H1 (cell line): ENCODE results near the gene TSHZ2. TPM values are rescaled to one million over a fixed set of nuclear protein-coding genes. Genes with fewer than 3 reads are reported as not detected.

ENCODE experiments used
- CTCF ChIA-PET: fragments of 300-600 bp; sonication (Branson Sonifier 250); formaldehyde crosslinking; loops from one replicate; lab custom pipeline; 2021; ENCODE audit not compliant: partially characterized antibody; lab: Charles Lee
- POLR2A ChIA-PET: fragments of 300-600 bp; sonication (Branson Sonifier 250); formaldehyde crosslinking; loops from one replicate; lab custom pipeline; 2021; ENCODE audit warnings: inconsistent platforms; ENCODE audit not compliant: partially characterized antibody; lab: Charles Lee
- DNase-seq, 2 experiments: peaks; one replicate each; pipeline versions ENCODE4 v3.0.0 to v3.0.0-alpha.2; 2010 to 2022; ENCODE audit warnings: low spot score in 2 of 2, low read depth in 1 of 2, mixed read lengths in 1 of 2
- FAIRE-seq: peaks from 2 replicates; lab custom pipeline; 2011; peaks lifted over from hg19 to GRCh38; lab: Jason Lieb, UNC
- H2AFZ ChIP-seq: 2 replicates; pipeline ENCODE4 v1.8.1; 2012; ENCODE audit warnings: low read length, inconsistent platforms
- H2AK5ac ChIP-seq: 2 replicates; pipeline ENCODE4 v1.6.1; 2013; ENCODE audit warnings: low read depth, low read length
- H2BK120ac ChIP-seq: replicated peaks from 2 replicates; pipeline ENCODE3; 2013; ENCODE audit warnings: low read depth, low read length, inconsistent platforms
- H2BK12ac ChIP-seq: 2 replicates; pipeline ENCODE4 v1.6.1; 2013; ENCODE audit warnings: low read depth, low read length
- H2BK15ac ChIP-seq: 2 replicates; pipeline ENCODE4 v1.6.1; 2013; ENCODE audit warnings: low read length
- H2BK20ac ChIP-seq: 2 replicates; pipeline ENCODE4 v1.6.1; 2013; ENCODE audit warnings: low read length
- H2BK5ac ChIP-seq: 2 replicates; pipeline ENCODE4 v1.6.1; 2013; ENCODE audit warnings: low read depth, low read length
- H3K14ac ChIP-seq: 2 replicates; pipeline ENCODE4 v1.6.1; 2013; ENCODE audit warnings: inconsistent platforms; ENCODE audit not compliant: insufficient read length
- H3K18ac ChIP-seq: 2 replicates; pipeline ENCODE4 v1.6.1; 2013; ENCODE audit warnings: low read length; ENCODE audit errors: extremely low read depth
- H3K23ac ChIP-seq: 2 replicates; pipeline ENCODE4 v1.6.1; 2013; ENCODE audit warnings: inconsistent platforms; ENCODE audit not compliant: insufficient read length
- H3K23me2 ChIP-seq: 2 replicates; pipeline ENCODE4 v1.6.1; 2013; ENCODE audit warnings: low read depth, low read length
- H3K27ac ChIP-seq: 2 replicates; pipeline ENCODE4 v1.6.1; 2011; ENCODE audit warnings: low read depth, low read length, inconsistent platforms
- H3K27me3 ChIP-seq, 4 experiments: replicated peaks in 1 of 4; 1 replicate in 1 of 4; 2 replicates in 3 of 4; pipeline versions ENCODE4 v1.6.1 to v1.8.1; 2011 to 2013; ENCODE audit warnings: low read length in 3 of 4, mild to moderate bottlenecking in 3 of 4, inconsistent platforms in 2 of 4, mixed read lengths in 2 of 4, moderate library complexity in 1 of 4; ENCODE audit not compliant: control insufficient read depth in 3 of 4, insufficient read depth in 3 of 4; ENCODE audit errors: extremely low read depth in 1 of 4
- H3K36me3 ChIP-seq, 4 experiments: 2 replicates each; pipeline versions ENCODE4 v1.6.1 to v1.8.1; 2011 to 2013; ENCODE audit warnings: mild to moderate bottlenecking in 4 of 4, low read length in 3 of 4, moderate library complexity in 2 of 4, control low read depth in 1 of 4, inconsistent platforms in 1 of 4; ENCODE audit not compliant: insufficient read depth in 4 of 4, control insufficient read depth in 2 of 4
- H3K4ac ChIP-seq: replicated peaks from 2 replicates; pipeline ENCODE3; 2013; ENCODE audit warnings: low read length, low read depth, mixed read lengths, inconsistent platforms; ENCODE audit not compliant: insufficient read length
- H3K4me1 ChIP-seq, 4 experiments: replicated peaks in 1 of 4; 1 replicate in 1 of 4; 2 replicates in 3 of 4; pipeline versions ENCODE4 v1.6.1 to v1.8.1; 2011 to 2013; ENCODE audit warnings: low read length in 3 of 4, inconsistent platforms in 2 of 4, mixed read lengths in 1 of 4; ENCODE audit not compliant: insufficient read depth in 4 of 4, control insufficient read depth in 3 of 4
- H3K4me2 ChIP-seq, 2 experiments: 2 replicates each; pipeline versions ENCODE4 v1.6.1 to v1.8.1; 2011 to 2013; ENCODE audit warnings: low read depth in 2 of 2, low read length in 2 of 2, control low read depth in 1 of 2, inconsistent platforms in 1 of 2, mild to moderate bottlenecking in 1 of 2; ENCODE audit not compliant: insufficient read depth in 1 of 2
- H3K4me3 ChIP-seq, 4 experiments: fragments of 200-600, 300-600 bp in 1 of 4; sonication (generic), shearing (Covaris generic), sonication (Bioruptor Twin) in 1 of 4; 2 replicates each; pipeline versions ENCODE4 v1.5.1 to v1.8.1; 2011 to 2016; ENCODE audit warnings: low read length in 4 of 4, low read depth in 3 of 4, control low read depth in 2 of 4, inconsistent platforms in 2 of 4, mild to moderate bottlenecking in 2 of 4, mixed read lengths in 1 of 4, moderate library complexity in 1 of 4; ENCODE audit not compliant: insufficient read depth in 2 of 4; ENCODE audit errors: extremely low read depth in 1 of 4
- H3K56ac ChIP-seq: replicated peaks from 2 replicates; pipeline ENCODE3; 2013; ENCODE audit warnings: low read depth, mild to moderate bottlenecking, mixed read lengths, low read length, inconsistent platforms; ENCODE audit not compliant: insufficient read length
- H3K79me1 ChIP-seq: 2 replicates; pipeline ENCODE4 v1.6.1; 2013; ENCODE audit warnings: low read depth, low read length, control low read depth
- H3K79me2 ChIP-seq, 2 experiments: 2 replicates each; pipeline versions ENCODE4 v1.6.1 to v1.8.1; 2012 to 2013; ENCODE audit warnings: low read length in 2 of 2, mild to moderate bottlenecking in 2 of 2, inconsistent platforms in 1 of 2; ENCODE audit not compliant: insufficient read depth in 2 of 2, control insufficient read depth in 1 of 2
- H3K9ac ChIP-seq, 4 experiments: replicated peaks in 1 of 4; 1 replicate in 1 of 4; 2 replicates in 3 of 4; pipeline versions ENCODE4 v1.6.1 to v1.8.1; 2011 to 2013; ENCODE audit warnings: low read depth in 3 of 4, low read length in 3 of 4, control low read depth in 2 of 4, mild to moderate bottlenecking in 2 of 4, moderate library complexity in 2 of 4, inconsistent platforms in 1 of 4; ENCODE audit errors: extremely low read depth in 1 of 4
- H3K9me3 ChIP-seq, 2 experiments: 2 replicates each; pipeline versions ENCODE4 v1.6.1 to v1.8.1; 2012 to 2013; ENCODE audit warnings: mild to moderate bottlenecking in 2 of 2, moderate library complexity in 2 of 2, control low read depth in 1 of 2, inconsistent platforms in 1 of 2, low read depth in 1 of 2, low read length in 1 of 2, mixed read lengths in 1 of 2; ENCODE audit not compliant: insufficient read depth in 2 of 2
- H4K20me1 ChIP-seq, 2 experiments: replicated peaks in 1 of 2; 2 replicates each; pipeline versions ENCODE3 to v1.8.1; 2011 to 2013; ENCODE audit warnings: inconsistent platforms in 2 of 2, low read length in 2 of 2, mild to moderate bottlenecking in 1 of 2; ENCODE audit not compliant: insufficient read depth in 2 of 2, control insufficient read depth in 1 of 2
- H4K5ac ChIP-seq: 2 replicates; pipeline ENCODE4 v1.6.1; 2013; ENCODE audit warnings: low read length, low read depth, mixed read lengths, inconsistent platforms; ENCODE audit not compliant: insufficient read length
- H4K8ac ChIP-seq: 2 replicates; pipeline ENCODE4 v1.8.0; 2013; ENCODE audit warnings: mild to moderate bottlenecking, moderate library complexity, low read length, inconsistent platforms; ENCODE audit not compliant: insufficient read depth; ENCODE audit errors: extremely low read depth
- H4K91ac ChIP-seq: replicated peaks from 2 replicates; pipeline ENCODE3; 2013; ENCODE audit warnings: low read length, mixed read lengths, inconsistent platforms; ENCODE audit not compliant: insufficient read length
- ATF2 ChIP-seq: IDR thresholded peaks from 2 replicates; pipeline ENCODE4 v1.6.1; 2012; ENCODE audit warnings: low read length, inconsistent platforms
- CBX5 ChIP-seq: fragments of 300-800, 300-1000 bp; sonication (generic); IDR thresholded peaks from 2 replicates; pipeline ENCODE4 v1.7.1; 2016; ENCODE audit warnings: antibody characterized with exemption, low read length, low read depth
- CREB1 ChIP-seq: IDR thresholded peaks from 2 replicates; pipeline ENCODE4 v1.6.1; 2012; ENCODE audit warnings: inconsistent platforms
- EZH2 ChIP-seq: fragments of 200-600 bp; sonication (generic); IDR thresholded peaks from 2 replicates; pipeline ENCODE4 v1.7.1; 2012; ENCODE audit warnings: low read depth, mild to moderate bottlenecking, moderate library complexity, low read length, inconsistent platforms; ENCODE audit not compliant: severe bottlenecking
- GABPA ChIP-seq: IDR thresholded peaks from 2 replicates; pipeline ENCODE4 v1.6.1; 2011; ENCODE audit warnings: mild to moderate bottlenecking, low read length, moderate library complexity, borderline replicate concordance; ENCODE audit not compliant: insufficient read depth
- GTF2F1 ChIP-seq: IDR thresholded peaks from 2 replicates; pipeline ENCODE4 v1.6.1; 2012; ENCODE audit warnings: low read depth, low read length, improper control_type of control experiment, borderline replicate concordance
- RBBP5 ChIP-seq: IDR thresholded peaks from 2 replicates; pipeline ENCODE4 v1.7.1; 2012; ENCODE audit warnings: low read depth, mild to moderate bottlenecking, inconsistent platforms, low read length, moderate library complexity, borderline replicate concordance
- RFX5 ChIP-seq: IDR thresholded peaks from 2 replicates; pipeline ENCODE4 v1.6.1; 2011; ENCODE audit warnings: low read depth, low read length, improper control_type of control experiment, borderline replicate concordance
- TAF1 ChIP-seq: IDR thresholded peaks from 2 replicates; pipeline ENCODE4 v1.6.1; 2011; ENCODE audit warnings: mild to moderate bottlenecking, low read depth, low read length
- WGBS, 2 experiments: shearing (Covaris generic) in 1 of 2; methylation state at CpG; one replicate each; pipeline versions ENCODE4 v1.1.6 to v1.1.7; 2013 to 2015; ENCODE audit warnings: low lambda C conversion rate in 2 of 2, mixed read lengths in 2 of 2, inconsistent platforms in 1 of 2, low coverage in 1 of 2, missing lambda C conversion rate in 1 of 2; ENCODE audit not compliant: insufficient replicate concordance in 2 of 2, insufficient coverage in 1 of 2, insufficient read length in 1 of 2; ENCODE audit errors: extremely low coverage in 1 of 2, missing lambda C conversion rate in 1 of 2; 5-methylcytosine and 5-hydroxymethylcytosine counted together
- polyA plus RNA-seq, 7 experiments: library from polyadenylated mRNA; depleted of rRNA in 3 of 7; stranded (reverse) in 5 of 7; unstranded in 2 of 7; fragments of >200 nt in 5 of 7; fragments of 200-250 nt in 2 of 7; gene quantifications; 1 replicate in 5 of 7; 2 replicates in 1 of 7; 4 replicates in 1 of 7; pipeline versions ENCODE4 v1.2.1 to v1.2.3, GENCODE V29; 2011 to 2013; ENCODE audit warnings: missing spikeins in 2 of 7, mixed read lengths in 2 of 7
- total RNA-seq: library from RNA; stranded (reverse); fragmentation: NEBNext Ultra II Directional; extraction: Animal tissue kit (Norgen Biotek cat#: 25700); gene quantifications from 2 replicates; pipeline ENCODE4 v1.2.1, GENCODE V29; 2021

The TSHZ2 gene
- total and polyA plus RNA-seq, 2 of the 8 experiments (the other 6 are each of a cell fraction or from before 2014, with no cell fraction given), result 0.14 to 0.30 TPM

DNA sequence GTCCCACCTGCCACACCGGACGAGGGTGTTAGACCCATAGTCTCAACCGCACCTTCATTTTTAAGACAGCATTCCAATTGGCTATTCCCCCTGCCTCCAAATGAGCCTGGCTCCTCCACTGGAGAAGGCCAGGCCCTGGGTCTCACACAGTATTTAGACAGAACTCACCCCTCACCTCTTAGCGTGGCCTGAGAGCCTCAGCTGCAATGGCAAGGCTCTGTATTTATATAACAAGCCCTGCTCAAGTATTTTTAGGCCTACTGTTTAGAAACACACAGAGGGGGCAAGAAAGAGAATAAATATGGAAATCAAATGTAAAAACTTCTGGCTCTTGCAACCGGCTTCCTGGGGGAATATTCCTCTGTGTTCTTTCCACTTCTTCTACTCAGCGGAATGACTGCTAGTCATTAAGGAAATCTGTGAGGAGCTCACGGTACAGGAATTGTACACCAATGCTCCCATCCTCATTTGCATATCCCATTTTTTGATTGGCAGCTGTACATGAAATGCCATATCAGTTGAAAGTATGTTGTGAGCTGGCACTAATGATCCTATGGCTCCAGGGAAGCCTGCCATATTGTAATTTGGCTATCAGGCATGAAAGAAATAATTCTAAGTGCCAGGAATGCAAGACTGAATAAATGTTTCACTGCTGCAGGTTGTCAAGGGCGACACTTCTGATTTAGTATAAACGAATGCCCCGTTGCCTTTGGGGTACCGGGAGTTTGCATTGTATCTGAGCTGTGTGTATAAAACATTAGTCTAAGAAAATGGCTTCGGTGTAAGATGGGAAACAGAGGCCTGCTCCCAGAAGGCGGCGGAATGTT is 414.0 kb downstream of the TSHZ2 start:
- H3K14ac ChIP-seq, result no peak overlapping the region
- no peak overlapping the region for H2AK5ac ChIP-seq
- H4K20me1 ChIP-seq, result no peaks in the 10 kb centered on the region
- H3K4me3 ChIP-seq, result no peak overlapping the region
- no peak overlapping the region for H4K91ac ChIP-seq
- no peak overlapping the region for H3K9ac ChIP-seq
- H3K27ac ChIP-seq, result no peak overlapping the region
- H3K23ac ChIP-seq, result no peak overlapping the region
- CTCF ChIA-PET, result no interaction called here
- no peaks in the 10 kb centered on the region for H3K9me3 ChIP-seq
- H3K18ac ChIP-seq, result no peak overlapping the region
- H3K56ac ChIP-seq, result no peak overlapping the region
- FAIRE-seq, result no peak
- H3K4me2 ChIP-seq, result no peak overlapping the region
- H2BK120ac ChIP-seq, result no peak overlapping the region
- no peak overlapping the region for H2BK5ac ChIP-seq
- no peak overlapping the region for H2AFZ ChIP-seq
- H3K36me3 ChIP-seq, result no peaks in the 10 kb centered on the region
- POLR2A ChIA-PET, result no interaction called here
- no peak overlapping the region for H2BK15ac ChIP-seq
- no peak overlapping the region for H2BK20ac ChIP-seq
- no peak overlapping the region for H3K4ac ChIP-seq
- no peaks in the 10 kb centered on the region for H3K27me3 ChIP-seq
- peaks cover 0 to 4% (median 2%) of the 10 kb centered on the region in 4 experiments; a peak in 2 of 7 replicates for H3K4me1 ChIP-seq
- no peaks in the 10 kb centered on the region for H3K79me2 ChIP-seq
- H2BK12ac ChIP-seq, result no peak overlapping the region
- 0 out of 2 replicates have a peak overlapping the region, but pooled peaks have one; percentile 31 for H4K8ac ChIP-seq
- WGBS, 2 experiments, result 91% methylated on average over 14 of the region's 14 CpGs; no CpG with 5 or more reads in 1 of the 2 experiments
- H3K79me1 ChIP-seq, result no peaks in the 10 kb centered on the region
- H4K5ac ChIP-seq, result no peak overlapping the region
- no peaks in the 10 kb centered on the region for H3K23me2 ChIP-seq
- no peak for DNase-seq
- TF ChIP-seq GTF2F1 (no peak), EZH2 (no peak), GABPA (no peak), ATF2 (no peak), CBX5 (no peak), CREB1 (no peak), RBBP5 (no peak), RFX5 (no peak), TAF1 (no peak)
